HepG2 (cell line): ENCODE results near the gene BICRAL. TPM values are rescaled to one million over a fixed set of nuclear protein-coding genes. Genes with fewer than 3 reads are reported as not detected.

Source experiments
- EP300 ChIP-seq, 3 experiments: sonication (generic) in 1 of 3; formaldehyde crosslinking in 1 of 3; IDR thresholded peaks; 2 replicates each; pipeline versions ENCODE4 v1.5.1 to v1.6.1; 2011 to 2020; ENCODE audit warnings: low read depth in 2 of 3, low read length in 2 of 3, borderline replicate concordance in 1 of 3, improper control_type of control experiment in 1 of 3, mild to moderate bottlenecking in 1 of 3, missing genetic modification reagents in 1 of 3, moderate library complexity in 1 of 3
- FOSL2 ChIP-seq: sonication (generic); formaldehyde crosslinking; IDR thresholded peaks from 2 replicates; pipeline ENCODE4 v1.4.0; 2020; ENCODE audit warnings: missing genetic modification reagents
- FOXJ3 ChIP-seq: sonication (generic); formaldehyde crosslinking; IDR thresholded peaks from 2 replicates; pipeline ENCODE4 v1.4.0; 2020; ENCODE audit warnings: missing genetic modification reagents, mild to moderate bottlenecking, borderline replicate concordance
- HHEX ChIP-seq: IDR thresholded peaks from 2 replicates; pipeline ENCODE4 v1.6.1; 2016; ENCODE audit warnings: control low read depth
- HMG20B ChIP-seq: conservative IDR thresholded peaks from 2 replicates; pipeline ENCODE4 v1.6.1; 2016; ENCODE audit warnings: missing genetic modification reagents, missing compliant biosample characterization
- KDM5B ChIP-seq: sonication (generic); formaldehyde crosslinking; IDR thresholded peaks from 2 replicates; pipeline ENCODE4 v1.4.0; 2020; ENCODE audit warnings: missing genetic modification reagents, mild to moderate bottlenecking, borderline replicate concordance
- MBNL3 ChIP-seq: fragments of 250-450 bp; sonication (Bioruptor Pico); conservative IDR thresholded peaks from 2 replicates; pipeline ENCODE4 v1.8.0; 2022; ENCODE audit warnings: mild to moderate bottlenecking, inconsistent platforms
- MZF1 ChIP-seq: sonication (generic); formaldehyde crosslinking; IDR thresholded peaks from 2 replicates; pipeline ENCODE4 v1.8.1; 2023; ENCODE audit warnings: mild to moderate bottlenecking, missing genetic modification reagents, borderline replicate concordance
- PAX8 ChIP-seq: sonication (generic); formaldehyde crosslinking; IDR thresholded peaks from 2 replicates; pipeline ENCODE4 v1.8.0; 2022; ENCODE audit warnings: mild to moderate bottlenecking, missing genetic modification reagents, borderline replicate concordance
- RARG ChIP-seq: sonication (generic); formaldehyde crosslinking; IDR thresholded peaks from 2 replicates; pipeline ENCODE4 v1.4.0; 2020; ENCODE audit warnings: low read depth, mild to moderate bottlenecking, missing genetic modification reagents
- RFX5 ChIP-seq: IDR thresholded peaks from 2 replicates; pipeline ENCODE4 v1.6.1; 2011; ENCODE audit warnings: low read depth, low read length, improper control_type of control experiment
- SOX5 ChIP-seq: IDR thresholded peaks from 2 replicates; pipeline ENCODE4 v1.6.1; 2016; ENCODE audit warnings: borderline replicate concordance
- SPEN ChIP-seq: sonication (generic); formaldehyde crosslinking; IDR thresholded peaks from 2 replicates; pipeline ENCODE4 v1.5.1; 2020; ENCODE audit warnings: low read depth, mild to moderate bottlenecking, missing genetic modification reagents
- TCF12 ChIP-seq, 2 experiments: fragments of 450-650 bp in 1 of 2; sonication (generic) in 1 of 2; formaldehyde crosslinking in 1 of 2; IDR thresholded peaks; 2 replicates each; pipeline versions ENCODE4 v1.6.1 to v1.8.0; 2017 to 2022; ENCODE audit warnings: antibody characterized with exemption in 1 of 2, mild to moderate bottlenecking in 1 of 2, missing genetic modification reagents in 1 of 2, moderate library complexity in 1 of 2
- TCF7 ChIP-seq: sonication (generic); IDR thresholded peaks from 2 replicates; pipeline ENCODE4 v1.6.1; 2016; ENCODE audit warnings: antibody characterized with exemption, low read depth
- ZNF317 ChIP-seq: sonication (generic); formaldehyde crosslinking; IDR thresholded peaks from 2 replicates; pipeline ENCODE4 v1.5.0; 2020; ENCODE audit warnings: mild to moderate bottlenecking, missing genetic modification reagents
- ZNF33A ChIP-seq: sonication (generic); formaldehyde crosslinking; IDR thresholded peaks from 2 replicates; pipeline ENCODE4 v1.5.1; 2020; ENCODE audit warnings: missing genetic modification reagents, mild to moderate bottlenecking, moderate library complexity, borderline replicate concordance
- ZNF431 ChIP-seq: sonication (generic); formaldehyde crosslinking; IDR thresholded peaks from 2 replicates; pipeline ENCODE4 v1.9.0; 2022; ENCODE audit warnings: missing genetic modification reagents, low read depth, mild to moderate bottlenecking, borderline replicate concordance
- ZNF501 ChIP-seq: sonication (generic); formaldehyde crosslinking; IDR thresholded peaks from 2 replicates; pipeline ENCODE4 v1.5.1; 2020; ENCODE audit warnings: mild to moderate bottlenecking, moderate library complexity, missing genetic modification reagents
- ZNF674 ChIP-seq: sonication (generic); formaldehyde crosslinking; IDR thresholded peaks from 2 replicates; pipeline ENCODE4 v1.5.0; 2020; ENCODE audit warnings: low read depth, mild to moderate bottlenecking, missing genetic modification reagents
- polyA plus RNA-seq, 8 experiments: library from polyadenylated mRNA; depleted of rRNA in 3 of 8; stranded (reverse) in 7 of 8; unstranded in 1 of 8; fragments of >200 nt; fragmentation: Illumina TruSeq in 4 of 8; extraction: Trizol in 4 of 8; gene quantifications; 2 replicates each; pipeline versions ENCODE4 v1.2.1 to v1.2.3, GENCODE V29; 2011 to 2016; ENCODE audit warnings: low read depth in 4 of 8, missing spikeins in 1 of 8, mixed read lengths in 1 of 8; ENCODE audit not compliant: insufficient read depth in 1 of 8
- total RNA-seq, 5 experiments: library from RNA; depleted of rRNA; stranded (reverse); fragments of >200 nt; fragmentation: Illumina TruSeq; extraction: Trizol; gene quantifications; 2 replicates each; pipeline ENCODE4 v1.2.3, GENCODE V29; 2016; ENCODE audit warnings: low read depth in 1 of 5
- TF ChIP-seq, protein P1 (sequence below): sonication (generic); formaldehyde crosslinking; IDR thresholded peaks from 2 replicates; pipeline ENCODE4 v1.4.0; 2020; ENCODE audit warnings: missing genetic modification reagents, mild to moderate bottlenecking, borderline replicate concordance
- TF ChIP-seq, protein P2 (sequence below): sonication (generic); formaldehyde crosslinking; IDR thresholded peaks from 2 replicates; pipeline ENCODE4 v1.8.1; 2023; ENCODE audit warnings: missing genetic modification reagents, inconsistent platforms, borderline replicate concordance
- TF ChIP-seq, protein P3 (sequence below): sonication (generic); formaldehyde crosslinking; IDR thresholded peaks from 2 replicates; pipeline ENCODE4 v1.8.0; 2023; ENCODE audit warnings: mild to moderate bottlenecking, missing genetic modification reagents

Gene BICRAL
- total and polyA plus RNA-seq, 2 of the 13 experiments (the other 11 are each of a cell fraction or from before 2014, with no cell fraction given) = 5.0 to 13.5 TPM

DNA sequence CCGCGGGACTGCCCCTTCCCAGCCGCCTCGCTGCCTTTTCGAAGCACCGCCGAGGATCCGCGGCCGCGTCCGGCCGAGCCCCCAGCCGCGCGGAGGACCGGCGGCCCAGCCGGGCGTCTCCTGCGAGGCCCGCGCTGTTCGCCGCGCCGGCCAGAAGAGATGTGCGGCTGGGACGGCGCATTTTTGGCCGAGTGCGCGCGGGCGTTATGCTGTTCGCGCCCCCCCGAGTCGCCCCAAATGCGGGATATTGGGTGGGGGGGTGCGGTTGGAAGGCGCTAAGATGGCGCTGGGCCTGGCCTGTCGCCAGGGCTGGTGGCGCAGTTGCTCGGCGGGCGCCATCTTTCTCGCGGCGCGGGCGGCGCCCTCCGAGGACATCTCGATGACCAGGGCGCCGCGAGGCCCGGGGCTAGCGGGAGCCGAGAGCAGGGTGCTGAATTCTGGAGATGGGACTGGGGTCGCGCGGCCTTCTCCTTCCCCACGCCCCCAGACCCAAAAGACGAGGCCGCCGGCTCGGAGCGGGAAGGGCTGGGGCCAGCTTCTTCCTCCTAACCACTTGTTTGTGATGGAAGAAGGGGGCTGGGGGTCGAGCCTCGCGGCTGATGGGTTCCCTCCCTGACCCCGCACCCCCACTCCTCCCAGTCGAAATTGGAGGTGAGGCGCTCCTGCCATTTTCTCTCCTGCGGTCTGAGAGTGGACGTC, 1.5 kb downstream of the BICRAL start (continued):
- TF ChIP-seq FOSL2 (CRISPR knock-in tag) = peak; percentile 34
- no peak for TF ChIP-seq ZNF33A (CRISPR knock-in tag)
- no peak for TF ChIP-seq TCF12 (IDR thresholded peaks at IDR 0.05)
- TF ChIP-seq TCF12 (CRISPR knock-in tag; IDR thresholded peaks at IDR 0.05) = peak; percentile 93; the same call in 1 of the 2 replicates
- no peak for TF ChIP-seq MBNL3 (CRISPR knock-in tag)
- TF ChIP-seq KDM5B = peak; percentile 94
- TF ChIP-seq TCF7 = no peak
- TF ChIP-seq, protein P1, sequence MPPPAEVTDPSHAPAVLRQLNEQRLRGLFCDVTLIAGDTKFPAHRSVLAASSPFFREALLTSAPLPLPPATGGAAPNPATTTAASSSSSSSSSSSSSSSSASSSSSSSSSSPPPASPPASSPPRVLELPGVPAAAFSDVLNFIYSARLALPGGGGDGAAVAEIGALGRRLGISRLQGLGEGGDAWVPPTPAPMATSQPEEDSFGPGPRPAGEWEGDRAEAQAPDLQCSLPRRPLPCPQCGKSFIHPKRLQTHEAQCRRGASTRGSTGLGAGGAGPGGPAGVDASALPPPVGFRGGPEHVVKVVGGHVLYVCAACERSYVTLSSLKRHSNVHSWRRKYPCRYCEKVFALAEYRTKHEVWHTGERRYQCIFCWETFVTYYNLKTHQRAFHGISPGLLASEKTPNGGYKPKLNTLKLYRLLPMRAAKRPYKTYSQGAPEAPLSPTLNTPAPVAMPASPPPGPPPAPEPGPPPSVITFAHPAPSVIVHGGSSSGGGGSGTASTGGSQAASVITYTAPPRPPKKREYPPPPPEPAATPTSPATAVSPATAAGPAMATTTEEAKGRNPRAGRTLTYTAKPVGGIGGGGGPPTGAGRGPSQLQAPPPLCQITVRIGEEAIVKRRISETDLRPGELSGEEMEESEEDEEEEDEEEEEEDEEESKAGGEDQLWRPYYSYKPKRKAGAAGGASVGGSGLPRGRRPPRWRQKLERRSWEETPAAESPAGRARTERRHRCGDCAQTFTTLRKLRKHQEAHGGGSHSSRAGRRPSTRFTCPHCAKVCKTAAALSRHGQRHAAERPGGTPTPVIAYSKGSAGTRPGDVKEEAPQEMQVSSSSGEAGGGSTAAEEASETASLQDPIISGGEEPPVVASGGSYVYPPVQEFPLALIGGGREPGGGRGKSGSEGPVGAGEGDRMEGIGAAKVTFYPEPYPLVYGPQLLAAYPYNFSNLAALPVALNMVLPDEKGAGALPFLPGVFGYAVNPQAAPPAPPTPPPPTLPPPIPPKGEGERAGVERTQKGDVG (CRISPR knock-in tag) = peak; percentile 74; the same call in 1 of the 2 replicates
- no peak for TF ChIP-seq RFX5
- no peak for TF ChIP-seq RARG
- TF ChIP-seq ZNF674 (CRISPR knock-in tag) = no peak
- TF ChIP-seq ZNF317 (CRISPR knock-in tag) = peak; percentile 83
- no peak for TF ChIP-seq EP300 (IDR thresholded peaks at IDR 0.05; ENCODE audit: low read depth in 2 of 2, low read length in 2 of 2)
- no peak for TF ChIP-seq EP300 (CRISPR knock-in tag; IDR thresholded peaks at IDR 0.05; ENCODE audit: borderline replicate concordance)
- TF ChIP-seq ZNF431 (CRISPR knock-in tag) = no peak
- peak; percentile 85 for TF ChIP-seq SPEN (CRISPR knock-in tag)
- no peak for TF ChIP-seq HHEX (CRISPR knock-in tag)
- TF ChIP-seq PAX8 (CRISPR knock-in tag) = no peak
- TF ChIP-seq, protein P2, sequence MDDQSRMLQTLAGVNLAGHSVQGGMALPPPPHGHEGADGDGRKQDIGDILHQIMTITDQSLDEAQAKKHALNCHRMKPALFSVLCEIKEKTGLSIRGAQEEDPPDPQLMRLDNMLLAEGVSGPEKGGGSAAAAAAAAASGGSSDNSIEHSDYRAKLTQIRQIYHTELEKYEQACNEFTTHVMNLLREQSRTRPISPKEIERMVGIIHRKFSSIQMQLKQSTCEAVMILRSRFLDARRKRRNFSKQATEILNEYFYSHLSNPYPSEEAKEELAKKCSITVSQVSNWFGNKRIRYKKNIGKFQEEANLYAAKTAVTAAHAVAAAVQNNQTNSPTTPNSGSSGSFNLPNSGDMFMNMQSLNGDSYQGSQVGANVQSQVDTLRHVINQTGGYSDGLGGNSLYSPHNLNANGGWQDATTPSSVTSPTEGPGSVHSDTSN (CRISPR knock-in tag) = peak; percentile 43; the same call in 1 of the 2 replicates
- TF ChIP-seq SOX5 (CRISPR knock-in tag) = no peak
- TF ChIP-seq ZNF501 (CRISPR knock-in tag) = peak; percentile 93
- TF ChIP-seq HMG20B (CRISPR knock-in tag) = no peak
- TF ChIP-seq, protein P3, sequence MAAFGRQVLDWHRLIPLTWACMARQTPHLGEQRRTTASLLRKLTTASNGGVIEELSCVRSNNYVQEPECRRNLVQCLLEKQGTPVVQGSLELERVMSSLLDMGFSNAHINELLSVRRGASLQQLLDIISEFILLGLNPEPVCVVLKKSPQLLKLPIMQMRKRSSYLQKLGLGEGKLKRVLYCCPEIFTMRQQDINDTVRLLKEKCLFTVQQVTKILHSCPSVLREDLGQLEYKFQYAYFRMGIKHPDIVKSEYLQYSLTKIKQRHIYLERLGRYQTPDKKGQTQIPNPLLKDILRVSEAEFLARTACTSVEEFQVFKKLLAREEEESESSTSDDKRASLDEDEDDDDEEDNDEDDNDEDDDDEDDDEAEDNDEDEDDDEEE (CRISPR knock-in tag) = no peak; the same call in 1 of the 2 replicates
- no peak for TF ChIP-seq MZF1
- no peak for TF ChIP-seq FOXJ3
